MCF 10A (cell line): Measurements from ENCODE around the gene ALOXE3. TPM values are rescaled to one million over a fixed set of nuclear protein-coding genes. Genes with fewer than 3 reads are reported as not detected.
A peak's percentile ranks its signal among the peaks of the same experiment; 100 is the strongest.

Experiments used
- BruUV-seq: library from RNA; stranded (reverse); fragments of 400-500 nt; replicated peaks from 2 replicates; lab custom pipeline; 2021; lab: Mats Ljungman, UMichigan
- CTCF ChIA-PET: fragments of 300-600 bp; sonication (Branson Sonifier 250); formaldehyde crosslinking; extraction: SDS; loops from one replicate; lab custom pipeline; 2021; ENCODE audit warnings: antibody characterized with exemption, inconsistent platforms; lab: Yijun Ruan, JAX
- POLR2A ChIA-PET: fragments of 300-600, 350-650 bp; sonication (Branson Sonifier 250); formaldehyde crosslinking; extraction: SDS; loops from one replicate; lab custom pipeline; 2020; ENCODE audit warnings: antibody characterized with exemption, inconsistent platforms; lab: Yijun Ruan, JAX
- DNase-seq: peaks from one replicate; pipeline ENCODE4 v3.0.0-alpha.2; 2018; ENCODE audit not compliant: unreplicated experiment
- H3K27ac Mint-ChIP-seq: one replicate; pipeline ENCODE4 v1.8.0; 2022; ENCODE audit warnings: mild to moderate bottlenecking, low read depth, mixed read lengths; ENCODE audit not compliant: unreplicated experiment
- H3K27me3 Mint-ChIP-seq: one replicate; pipeline ENCODE4 v1.8.0; 2022; ENCODE audit warnings: mixed read lengths; ENCODE audit not compliant: insufficient read depth, unreplicated experiment
- H3K36me3 Mint-ChIP-seq: one replicate; pipeline ENCODE4 v1.8.0; 2022; ENCODE audit warnings: mild to moderate bottlenecking, moderate library complexity, mixed read lengths; ENCODE audit not compliant: insufficient read depth, unreplicated experiment
- H3K4me1 Mint-ChIP-seq: one replicate; pipeline ENCODE4 v1.8.0; 2022; ENCODE audit warnings: mixed read lengths; ENCODE audit not compliant: insufficient read depth, unreplicated experiment
- H3K4me3 Mint-ChIP-seq: one replicate; pipeline ENCODE4 v1.8.0; 2022; ENCODE audit warnings: mild to moderate bottlenecking, moderate library complexity, mixed read lengths; ENCODE audit not compliant: unreplicated experiment
- H3K9me3 Mint-ChIP-seq: one replicate; pipeline ENCODE4 v1.8.0; 2022; ENCODE audit warnings: mixed read lengths; ENCODE audit not compliant: unreplicated experiment
- CTCF ChIP-seq: fragments of 200-600 bp; IDR thresholded peaks from one replicate; pipeline ENCODE4 v1.8.0; 2022; ENCODE audit warnings: antibody characterized with exemption, mild to moderate bottlenecking; ENCODE audit not compliant: unreplicated experiment
- intact Hi-C: fragments of 100-400 bp; cut with micrococcal nuclease; formaldehyde crosslinking; loops from 2 replicates; pipeline ENCODE4 v1.14.1; 2022
- total RNA-seq: library from RNA; stranded (reverse); gene quantifications from 2 replicates; pipeline ENCODE4 v1.2.3, GENCODE V29; 2022

The ALOXE3 gene
- total RNA-seq, 1 experiment from 2014 or later, result 13.1 TPM

GRCh38 chr17:8072729-8073461 is 45.4 kb downstream of the ALOXE3 start:
- Mint-ChIP-seq H3K4me3 (peak overlapping the region; percentile 52), H3K4me1 (peaks cover 21% of the 10 kb centered on the region), H3K36me3 (no peaks in the 10 kb centered on the region), H3K9me3 (no peaks in the 10 kb centered on the region), H3K27me3 (peaks cover 23% of the 10 kb centered on the region), H3K27ac (no peak overlapping the region)
- POLR2A ChIA-PET, result interaction anchor here (0.5 to 3.2 kb wide), 5 partner anchors 12 to 215 kb away, joined by 3 to 21 read pairs (median 8); partner anchors contain the start of genes ALOXE3 and RANGRF
- no peak for DNase-seq
- TF ChIP-seq CTCF, result no peak
- CTCF ChIA-PET, result interaction anchor here (0.6 to 9.2 kb wide), 15 partner anchors 8 to 249 kb away, joined by 3 to 209 read pairs (median 3); partner anchors contain the start of genes ALOXE3 and NAA38
- BruUV-seq, result no TSS peak
- intact Hi-C loops, result loop anchor here (2.0 to 5.0 kb wide), 2 partner anchors 46 to 714 kb away; partner anchors contain the start of gene ALOXE3

- BruUV-seq, result no TSS peak
- ChIA-PET POLR2A (no interaction called here), CTCF (interaction anchor here (1.3 to 9.2 kb wide), 4 partner anchors 13 to 45 kb away, joined by 3 to 209 read pairs (median 86); partner anchors contain the start of gene ALOXE3)
- no peaks in the 10 kb centered on the region for H3K36me3 Mint-ChIP-seq
- no peak for TF ChIP-seq CTCF
- no peak overlapping the region for H3K27ac Mint-ChIP-seq
- H3K4me3 Mint-ChIP-seq, result no peak overlapping the region
- peaks cover 21% of the 10 kb centered on the region for H3K4me1 Mint-ChIP-seq
- intact Hi-C loops, result loop anchor here (2.0 to 5.0 kb wide), 2 partner anchors 46 to 715 kb away; partner anchors contain the start of gene ALOXE3
- peaks cover 23% of the 10 kb centered on the region for H3K27me3 Mint-ChIP-seq
- DNase-seq, result no peak
- H3K9me3 Mint-ChIP-seq, result no peaks in the 10 kb centered on the region
Observed at GRCh38 chr17:8072341-8072728, 46.0 kb downstream of the ALOXE3 start.

GRCh38 chr17:8071496-8071895 is 46.8 kb downstream of the ALOXE3 start:
- Mint-ChIP-seq H3K27ac (no peak overlapping the region), H3K9me3 (no peaks in the 10 kb centered on the region), H3K4me1 (peaks cover 21% of the 10 kb centered on the region), H3K27me3 (peaks cover 23% of the 10 kb centered on the region), H3K4me3 (no peak overlapping the region), H3K36me3 (no peaks in the 10 kb centered on the region)
- CTCF ChIA-PET, result interaction anchor here (0.6 to 8.4 kb wide), 10 partner anchors 9 to 639 kb away, joined by 3 to 106 read pairs (median 4); partner anchors contain the start of gene ALOXE3
- TF ChIP-seq CTCF, result no peak
- intact Hi-C loops, result loop anchor here (5.0 kb wide), 1 partner anchor 716 kb away; no protein-coding TSS in a partner anchor
- BruUV-seq, result no TSS peak
- POLR2A ChIA-PET, result no interaction called here
- DNase-seq, result no peak

GRCh38 chr17:8069587-8069860 is 48.8 kb downstream of the ALOXE3 start:
- H3K9me3 Mint-ChIP-seq, result no peaks in the 10 kb centered on the region
- H3K4me1 Mint-ChIP-seq, result peaks cover 21% of the 10 kb centered on the region

More at GRCh38 chr17:8069587-8069860, 48.8 kb downstream of the ALOXE3 start:
- DNase-seq, result no peak
- H3K27ac Mint-ChIP-seq, result no peak overlapping the region
- no peak for TF ChIP-seq CTCF
- no TSS peak for BruUV-seq
- H3K27me3 Mint-ChIP-seq, result peaks cover 11% of the 10 kb centered on the region
- intact Hi-C loops, result no loop called here
- POLR2A ChIA-PET, result interaction anchor here (0.6 to 0.9 kb wide), 2 partner anchors 9 to 381 kb away, joined by 3 read pairs; partner anchors contain the start of gene WRAP53
- CTCF ChIA-PET, result interaction anchor here (0.6 to 8.4 kb wide), 8 partner anchors 10 to 1432 kb away, joined by 3 to 106 read pairs (median 14); partner anchors contain the start of gene ALOXE3
- H3K4me3 Mint-ChIP-seq, result no peak overlapping the region
- no peaks in the 10 kb centered on the region for H3K36me3 Mint-ChIP-seq
